GM18511 (cell line): ENCODE data around the gene TMEM240.
"Not testable (repeated sequence)": the region's sequence is repeated elsewhere in the genome, so short reads cannot be mapped to it uniquely, and the experiment has no call there.

ENCODE experiments used
- ATAC-seq: cut with Tn5 transposase; IDR thresholded peaks from one replicate; pipeline ENCODE4 v1.9.1; 2021; ENCODE audit warnings: mild to moderate bottlenecking, moderate library complexity; ENCODE audit not compliant: unreplicated experiment

The TMEM240 gene

DNA sequence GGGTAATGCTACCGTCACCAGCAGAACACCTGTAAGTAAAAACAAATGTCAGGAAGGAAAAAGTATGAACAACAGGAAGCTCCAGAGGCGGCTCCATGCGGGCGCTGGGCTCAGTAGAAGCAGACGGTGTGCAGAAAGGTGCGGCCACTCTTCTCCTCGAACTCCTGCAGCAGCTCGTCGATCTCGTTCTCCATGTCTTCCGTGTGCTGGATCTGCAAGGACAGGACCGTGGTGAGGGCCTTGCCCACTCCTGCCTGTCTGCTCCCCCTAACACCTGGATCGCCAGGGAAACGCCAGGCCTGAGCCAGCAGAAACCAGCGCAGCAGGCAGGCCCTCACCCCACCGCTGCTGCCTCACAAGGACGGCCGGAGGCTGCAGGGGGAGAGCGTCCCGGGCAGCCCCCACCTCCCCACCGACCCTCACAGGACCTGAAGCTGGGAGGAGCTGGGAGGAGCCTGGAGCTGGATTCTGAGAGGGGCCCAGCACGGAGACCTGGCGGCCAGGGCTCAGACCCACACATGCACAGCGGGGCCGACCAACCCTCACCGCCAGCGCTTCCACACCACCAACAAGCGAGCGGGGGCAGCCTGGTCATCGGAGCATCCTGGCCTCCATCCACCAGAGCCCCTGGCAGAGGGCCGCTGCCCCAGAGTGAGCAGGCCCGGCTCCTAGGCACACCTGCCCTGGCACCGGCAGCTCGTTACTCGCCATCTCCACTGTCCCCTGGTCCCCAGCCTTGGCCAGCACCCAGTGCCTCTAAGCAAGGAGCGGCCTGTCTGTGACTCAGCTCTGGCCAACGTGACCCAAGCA, 1.7 kb upstream of the TMEM240 start:
- ATAC-seq: no peak

DNA sequence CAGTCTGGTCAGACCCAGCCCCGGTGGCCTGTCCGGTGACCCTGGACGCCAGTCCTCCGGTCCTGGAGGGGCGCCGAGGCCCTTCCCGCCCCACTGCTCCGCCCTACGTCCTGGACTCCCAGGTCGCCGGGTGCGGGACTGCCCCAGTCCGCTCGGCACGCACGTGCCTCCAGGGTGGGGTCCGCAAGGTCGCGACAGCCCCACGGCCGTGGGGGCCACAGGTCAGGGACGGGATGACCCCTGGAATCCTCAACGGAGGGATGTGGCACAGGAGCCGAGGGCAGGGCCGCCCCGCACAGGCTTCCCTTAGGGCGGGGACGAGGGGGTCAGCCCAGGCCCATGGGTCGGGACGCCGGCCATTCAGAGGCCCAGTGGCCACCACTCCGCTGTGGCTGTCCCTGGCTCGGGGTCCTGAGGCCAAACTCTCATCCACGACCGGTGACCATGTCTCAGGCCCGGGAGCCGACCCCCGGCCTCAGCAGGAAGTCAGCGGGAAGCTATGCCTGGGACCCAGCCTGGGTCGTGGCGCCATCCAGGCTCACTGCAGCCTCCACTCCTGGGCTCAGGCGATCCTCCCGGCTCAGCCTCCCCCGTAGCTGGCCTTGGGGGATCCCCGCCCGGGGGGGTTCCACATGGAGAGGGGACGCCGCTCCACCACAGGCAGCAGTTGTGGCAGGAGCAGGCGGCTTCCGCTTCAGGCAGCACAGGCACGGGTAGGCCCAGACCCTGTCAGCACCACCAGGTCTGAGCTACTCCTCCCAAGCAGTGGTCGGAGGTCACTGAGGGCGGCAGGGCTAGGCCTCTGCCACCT, 599 bp upstream of the TMEM240 start:
- no peak for ATAC-seq

- no peak for ATAC-seq
Measured at GRCh38 chr1:1539310-1540089, 924 bp downstream of the TMEM240 start.

GRCh38 chr1:1538989-1539309, 1.5 kb downstream of the TMEM240 start:
- ATAC-seq: no peak

- no peak for ATAC-seq
Measured at GRCh38 chr1:1538334-1538733, 2.1 kb downstream of the TMEM240 start.

DNA sequence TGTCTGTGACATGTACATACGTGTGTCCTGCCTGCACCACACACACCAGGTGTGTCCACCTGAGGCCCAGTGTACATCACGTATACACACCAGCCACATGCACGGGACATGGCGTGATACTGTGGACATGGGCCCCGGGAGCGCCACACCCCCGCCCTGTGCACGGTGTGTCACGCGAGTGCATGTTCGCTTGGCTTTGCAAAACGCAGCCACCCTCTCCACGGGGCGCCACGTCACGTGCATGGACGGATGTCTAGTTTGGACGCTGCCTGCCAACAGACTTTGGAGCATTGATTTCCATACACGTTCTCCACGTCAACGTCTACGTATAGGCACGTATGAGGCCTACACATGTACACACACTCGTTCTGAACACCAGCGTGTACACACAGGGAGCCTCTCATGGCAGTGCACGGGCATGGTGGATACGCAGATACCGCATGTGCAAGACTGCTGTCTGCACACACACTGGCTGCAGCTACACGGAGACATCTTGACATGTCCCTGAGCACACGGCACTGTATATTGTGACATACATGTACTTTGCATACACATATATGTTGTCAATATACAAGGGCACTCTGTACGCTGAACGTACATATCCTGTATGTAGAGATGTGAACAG, 2.7 kb downstream of the TMEM240 start:
- no peak for ATAC-seq

DNA sequence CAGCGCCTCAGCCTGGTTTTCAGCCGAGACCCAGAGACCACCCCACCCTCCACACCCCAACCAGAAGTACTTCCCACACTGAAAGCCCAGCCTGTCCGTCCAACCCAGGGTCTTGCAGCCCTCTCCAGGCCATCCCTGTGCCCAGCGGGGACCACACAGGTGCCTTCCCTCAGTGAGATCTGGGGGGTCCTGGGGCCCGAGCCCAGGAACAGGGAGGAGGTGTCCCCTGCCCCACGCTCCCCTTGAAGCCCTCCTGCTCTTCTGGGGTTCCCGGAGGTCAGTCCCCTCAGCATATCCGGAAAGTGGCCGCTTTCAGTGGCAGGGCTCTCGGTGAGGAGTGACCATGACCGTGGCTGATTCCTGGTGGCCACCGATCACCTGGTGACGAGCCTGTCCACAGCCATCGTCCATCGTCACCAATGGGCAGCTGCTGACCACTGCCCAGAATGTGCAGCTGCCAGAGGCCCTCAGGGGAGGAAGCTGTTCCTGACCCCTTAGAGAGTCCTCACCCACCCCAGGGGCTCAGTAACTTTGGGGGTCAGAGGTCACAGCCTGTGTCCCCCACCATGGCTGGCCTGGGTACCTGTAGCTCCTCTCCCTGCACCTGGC, 3.4 kb downstream of the TMEM240 start:
- no peak for ATAC-seq

GRCh38 chr1:1536019-1536937, 4.1 kb downstream of the TMEM240 start:
- ATAC-seq: no peak

DNA sequence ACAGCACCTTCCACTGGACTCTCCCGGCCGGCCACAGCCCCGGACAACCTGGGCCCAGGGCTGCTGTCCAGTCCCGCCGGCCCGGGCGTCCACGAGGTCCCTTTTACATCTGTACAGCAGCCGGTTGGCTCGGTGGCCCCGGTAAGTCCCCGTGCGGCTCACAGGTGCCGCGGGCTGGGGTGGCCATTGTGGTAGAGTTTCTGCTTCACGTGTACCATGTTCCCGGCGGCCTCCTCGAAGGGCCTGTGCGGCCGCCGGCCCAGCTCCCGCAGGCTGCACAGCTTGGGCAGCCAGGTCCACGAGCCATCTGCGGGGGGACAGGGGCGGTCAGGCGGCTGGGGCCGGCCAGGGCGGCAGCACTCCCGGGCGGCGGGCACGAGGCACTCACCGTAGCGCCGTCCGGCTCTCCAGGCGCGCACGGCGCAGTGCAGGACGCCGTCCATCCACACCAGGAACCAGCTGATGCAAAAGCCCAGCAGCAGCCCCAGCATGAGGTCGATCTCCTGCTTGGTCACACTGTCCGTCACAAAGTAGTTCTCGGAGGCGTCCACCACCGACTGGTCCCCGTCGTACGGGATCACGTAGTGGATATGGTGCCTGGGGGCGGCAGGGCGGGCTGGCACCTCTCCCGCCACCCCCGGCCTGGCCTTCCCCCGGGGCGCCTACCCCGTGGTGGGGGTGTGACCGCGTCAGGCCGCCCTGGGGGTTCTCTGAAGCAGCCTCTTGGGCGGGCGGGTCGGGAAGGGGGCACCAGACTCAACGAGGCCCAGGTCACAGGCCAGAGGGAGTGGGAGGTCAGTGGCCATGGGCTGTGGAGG, 5.0 kb downstream of the TMEM240 start:
- no peak for ATAC-seq

- no peak for ATAC-seq
Measured at GRCh38 chr1:1534401-1535154, 5.8 kb downstream of the TMEM240 start.

DNA sequence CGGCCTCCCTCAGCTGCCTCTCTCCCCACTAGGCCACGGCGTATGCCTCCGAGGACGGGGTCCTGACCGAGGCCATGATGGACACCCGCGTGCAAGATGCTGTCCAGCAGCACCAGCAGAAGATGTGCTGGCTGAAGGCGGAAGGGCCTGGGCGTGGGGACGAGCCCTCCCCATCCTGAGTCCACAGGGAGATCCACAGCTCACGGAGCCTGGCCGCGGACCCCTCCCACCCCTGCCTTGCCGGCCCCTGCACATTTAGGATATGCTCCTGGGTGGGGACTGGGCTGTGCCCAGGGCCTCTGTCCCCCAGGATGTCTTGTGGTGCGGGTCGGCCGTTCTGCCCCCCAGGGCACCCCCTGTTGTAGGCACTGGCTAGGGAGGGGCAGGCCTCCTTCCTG, 6.5 kb downstream of the TMEM240 start:
- ATAC-seq: not testable (repeated sequence)

GRCh38 chr1:1533176-1533893, 7.1 kb downstream of the TMEM240 start:
- not testable (repeated sequence) for ATAC-seq

DNA sequence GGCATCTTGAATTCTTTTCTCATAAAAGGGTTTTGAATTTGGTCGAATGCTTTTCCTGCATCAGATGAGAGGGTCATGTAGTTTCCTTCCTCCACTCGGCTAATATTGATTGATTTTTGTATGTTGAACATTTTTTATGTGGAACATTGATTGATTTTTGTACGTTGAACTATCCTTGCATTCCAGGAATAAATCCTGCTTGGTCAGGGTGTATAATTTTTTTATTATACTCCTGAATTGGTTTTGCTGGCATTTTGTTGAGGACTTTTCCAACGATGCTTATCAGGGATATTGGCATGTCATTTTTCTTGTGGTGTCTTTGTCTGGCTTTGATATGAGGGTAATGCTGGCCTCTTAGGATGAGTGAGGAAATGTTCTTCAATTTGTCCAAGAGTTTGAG, 8.5 kb downstream of the TMEM240 start:
- ATAC-seq: no peak

DNA sequence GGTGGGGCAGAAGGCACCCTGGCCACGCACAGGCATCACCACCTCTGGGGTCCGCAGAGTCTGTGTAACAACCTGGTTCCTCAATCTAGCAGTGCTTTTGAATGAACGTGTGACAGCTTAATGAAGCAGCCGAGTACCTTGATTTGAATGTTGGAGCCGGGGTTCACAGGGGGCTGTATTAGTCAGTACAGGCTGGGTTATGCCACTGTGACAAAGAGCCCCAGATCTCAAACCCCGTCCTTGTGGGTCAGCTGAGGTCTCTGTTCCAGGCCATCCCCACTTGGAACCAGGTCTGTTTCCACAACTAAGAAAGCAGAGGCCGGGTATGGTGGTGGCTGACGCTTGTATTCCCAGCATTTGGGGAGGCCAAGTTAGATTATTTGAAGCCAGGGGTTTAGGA, 10.5 kb downstream of the TMEM240 start:
- ATAC-seq: no peak

- no peak for ATAC-seq
Measured at GRCh38 chr1:1529321-1529720, 11.1 kb downstream of the TMEM240 start.

GRCh38 chr1:1528301-1529267, 11.8 kb downstream of the TMEM240 start:
- ATAC-seq: no peak
